Measurements from ENCODE around the gene DPPA2.

Gene DPPA2

GRCh38 chr3:109346770-109347295, 30.5 kb upstream of the DPPA2 start:
- DNase-seq (ENCODE audit: low spot score): no peak
- H3K27me3 ChIP-seq (ENCODE audit: insufficient read depth, poor library complexity, severe bottlenecking): no peaks in the 10 kb centered on the region
- H3K36me3 ChIP-seq (ENCODE audit: low read depth): no peaks in the 10 kb centered on the region
- TF ChIP-seq CTCF (IDR thresholded peaks at IDR 0.05; ENCODE audit: poor library complexity, severe bottlenecking): no peak
- no peak overlapping the region for H3K27ac ChIP-seq (ENCODE audit: poor library complexity, severe bottlenecking)
- H3K4me1 ChIP-seq (ENCODE audit: insufficient read depth, poor library complexity, severe bottlenecking): no peaks in the 10 kb centered on the region
- ATAC-seq (ENCODE audit: low read depth): no peak
- no peak overlapping the region for H3K4me3 ChIP-seq (ENCODE audit: severe bottlenecking)
- H3K9me3 ChIP-seq (ENCODE audit: severe bottlenecking): no peaks in the 10 kb centered on the region

DNA sequence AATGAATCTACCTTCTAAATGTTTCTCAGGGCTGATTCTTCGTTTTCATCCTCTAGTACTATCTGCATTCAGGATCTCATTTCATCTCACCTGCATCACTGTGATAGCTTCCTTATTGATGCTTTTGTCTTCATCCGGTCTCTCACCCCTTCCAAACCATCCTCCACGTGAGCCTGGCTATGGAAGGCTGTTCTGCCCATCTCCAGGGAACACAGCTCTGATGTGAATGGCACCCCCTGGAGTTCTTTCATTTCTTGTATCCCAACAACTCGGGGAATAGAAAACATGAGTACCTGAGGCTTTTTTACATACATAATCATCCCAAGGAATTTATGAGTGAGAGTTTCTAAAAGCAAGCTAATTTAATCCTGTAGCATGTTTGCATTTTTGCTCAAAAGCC, 29.8 kb upstream of the DPPA2 start:
- no peaks in the 10 kb centered on the region for H3K27me3 ChIP-seq (ENCODE audit: insufficient read depth, poor library complexity, severe bottlenecking)
- no peaks in the 10 kb centered on the region for H3K36me3 ChIP-seq (ENCODE audit: low read depth)
- H3K4me3 ChIP-seq (ENCODE audit: severe bottlenecking): no peak overlapping the region
- TF ChIP-seq CTCF (IDR thresholded peaks at IDR 0.05; ENCODE audit: poor library complexity, severe bottlenecking): no peak
- H3K27ac ChIP-seq (ENCODE audit: poor library complexity, severe bottlenecking): no peak overlapping the region
- no peaks in the 10 kb centered on the region for H3K9me3 ChIP-seq (ENCODE audit: severe bottlenecking)
- H3K4me1 ChIP-seq (ENCODE audit: insufficient read depth, poor library complexity, severe bottlenecking): no peaks in the 10 kb centered on the region
- ATAC-seq (ENCODE audit: low read depth) (no peak), DNase-seq (ENCODE audit: low spot score) (no peak)

DNA sequence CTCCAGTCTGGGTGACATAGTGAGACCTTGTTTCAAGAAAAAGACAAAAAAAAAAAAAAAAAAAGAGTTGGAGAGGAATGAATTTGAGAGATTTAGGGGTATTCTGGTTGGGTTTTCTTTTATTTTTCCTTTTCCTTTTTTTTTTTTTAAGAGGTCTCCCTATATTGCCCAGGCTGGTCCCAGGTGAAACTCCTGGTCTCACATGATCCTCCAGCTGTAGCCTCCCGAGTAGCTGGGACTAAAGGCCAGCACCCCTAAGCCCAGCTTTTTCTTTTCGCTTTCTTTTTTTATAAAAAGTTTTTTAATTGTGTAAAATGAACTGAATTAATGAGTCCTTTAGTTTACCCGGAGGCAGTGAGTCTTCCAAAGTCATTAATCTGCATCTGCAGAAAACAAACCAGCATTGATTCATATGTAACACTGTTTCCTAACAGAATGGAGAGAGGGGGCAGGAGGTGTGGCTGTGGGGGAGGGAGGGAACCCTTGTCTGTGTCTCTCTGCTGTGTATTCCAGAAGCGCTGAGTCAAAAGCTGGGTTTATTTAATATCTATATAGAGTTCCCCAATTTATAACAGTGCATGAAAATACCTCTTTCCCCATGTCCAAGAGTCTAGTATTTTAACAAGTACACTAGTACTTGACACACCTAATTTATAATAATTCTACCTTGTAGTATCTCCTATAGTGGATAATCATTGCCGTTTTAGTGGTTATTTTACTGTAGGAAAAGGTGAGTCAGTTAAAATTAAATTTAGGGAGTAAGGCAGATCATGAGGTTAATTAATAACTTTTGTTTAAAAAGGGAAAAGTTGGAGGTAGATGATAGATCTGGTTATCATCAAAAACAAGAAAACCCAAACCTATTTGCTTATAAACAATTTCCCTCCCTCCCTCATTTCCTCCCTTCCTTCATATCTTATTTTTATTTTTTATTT, 23.7 kb upstream of the DPPA2 start:
- no peaks in the 10 kb centered on the region for H3K4me1 ChIP-seq (ENCODE audit: insufficient read depth, poor library complexity, severe bottlenecking)
- H3K4me3 ChIP-seq (ENCODE audit: severe bottlenecking): no peak overlapping the region
- H3K36me3 ChIP-seq (ENCODE audit: low read depth): no peaks in the 10 kb centered on the region
- no peak for DNase-seq (ENCODE audit: low spot score)
- no peaks in the 10 kb centered on the region for H3K27me3 ChIP-seq (ENCODE audit: insufficient read depth, poor library complexity, severe bottlenecking)
- no peak for ATAC-seq (ENCODE audit: low read depth)
- no peak for TF ChIP-seq CTCF (IDR thresholded peaks at IDR 0.05; ENCODE audit: poor library complexity, severe bottlenecking)
- no peak overlapping the region for H3K27ac ChIP-seq (ENCODE audit: poor library complexity, severe bottlenecking)
- no peaks in the 10 kb centered on the region for H3K9me3 ChIP-seq (ENCODE audit: severe bottlenecking)

DNA sequence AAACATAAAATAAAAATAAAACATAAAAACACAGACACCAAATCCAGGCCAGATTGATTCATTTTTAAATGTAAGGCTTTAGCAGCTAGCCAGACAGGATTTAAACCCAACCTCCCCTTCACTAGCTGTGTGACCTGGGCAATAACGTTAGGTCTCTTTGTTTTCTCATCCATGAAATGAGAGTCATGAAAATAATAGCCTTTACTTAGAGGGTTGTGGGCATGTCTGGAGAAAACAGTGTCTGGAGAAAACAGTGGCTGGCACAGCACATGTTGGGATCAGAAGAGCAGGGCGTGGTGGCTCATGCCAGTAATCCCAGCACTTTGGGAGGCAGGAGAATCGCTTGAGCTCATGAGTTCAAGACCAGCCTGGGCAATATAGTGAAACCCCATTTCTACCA, 22.9 kb upstream of the DPPA2 start:
- Histone ChIP-seq H3K36me3 (ENCODE audit: low read depth) (no peaks in the 10 kb centered on the region), H3K4me3 (ENCODE audit: severe bottlenecking) (no peak overlapping the region), H3K27me3 (ENCODE audit: insufficient read depth, poor library complexity, severe bottlenecking) (no peaks in the 10 kb centered on the region), H3K27ac (ENCODE audit: poor library complexity, severe bottlenecking) (no peak overlapping the region), H3K4me1 (ENCODE audit: insufficient read depth, poor library complexity, severe bottlenecking) (no peaks in the 10 kb centered on the region), H3K9me3 (ENCODE audit: severe bottlenecking) (no peaks in the 10 kb centered on the region)
- ATAC-seq (ENCODE audit: low read depth) (no peak), DNase-seq (ENCODE audit: low spot score) (no peak)
- no peak for TF ChIP-seq CTCF (IDR thresholded peaks at IDR 0.05; ENCODE audit: poor library complexity, severe bottlenecking)

DNA sequence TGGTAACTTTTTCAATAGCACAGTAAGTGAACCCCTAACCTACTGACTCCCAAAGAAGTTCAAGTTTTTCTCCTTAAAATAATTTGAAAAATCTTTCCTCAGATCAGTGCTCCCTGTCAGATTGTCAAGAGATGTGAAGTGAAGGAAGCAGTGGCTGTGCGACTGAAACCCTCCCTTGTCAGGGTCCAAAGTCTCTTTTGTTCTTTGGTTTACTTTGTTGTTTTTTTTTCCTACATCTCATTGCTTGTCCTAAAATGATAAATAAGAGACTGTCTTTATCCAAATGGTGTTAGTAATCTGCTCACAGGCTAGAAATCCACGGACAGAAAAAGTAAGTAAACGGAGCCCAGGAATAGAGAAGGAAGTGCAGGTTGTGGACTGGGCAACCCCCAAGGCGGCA, 22.0 kb upstream of the DPPA2 start:
- no peak overlapping the region for H3K27ac ChIP-seq (ENCODE audit: poor library complexity, severe bottlenecking)

More for the DNA sequence above, 22.0 kb upstream of the DPPA2 start:
- TF ChIP-seq CTCF (IDR thresholded peaks at IDR 0.05; ENCODE audit: poor library complexity, severe bottlenecking): no peak
- H3K4me1 ChIP-seq (ENCODE audit: insufficient read depth, poor library complexity, severe bottlenecking): no peaks in the 10 kb centered on the region
- H3K9me3 ChIP-seq (ENCODE audit: severe bottlenecking): no peaks in the 10 kb centered on the region
- DNase-seq (ENCODE audit: low spot score) (no peak), ATAC-seq (ENCODE audit: low read depth) (no peak)
- H3K36me3 ChIP-seq (ENCODE audit: low read depth): no peaks in the 10 kb centered on the region
- H3K4me3 ChIP-seq (ENCODE audit: severe bottlenecking): no peak overlapping the region
- no peaks in the 10 kb centered on the region for H3K27me3 ChIP-seq (ENCODE audit: insufficient read depth, poor library complexity, severe bottlenecking)

Measured in RWPE2 (cell line).